DOHH2 (cell line): ENCODE results near the gene SLC16A10.

ENCODE experiments used
- H3F3A ChIP-seq: fragments of 200-600 bp; sonication (generic), shearing (Covaris generic); 2 replicates; pipeline ENCODE4 v1.6.0; 2016; ENCODE audit warnings: antibody characterized with exemption, mild to moderate bottlenecking; ENCODE audit not compliant: control insufficient read depth, insufficient read depth
- H3K27ac ChIP-seq: fragments of 200-600 bp; sonication (generic); 2 replicates; pipeline ENCODE4 v1.5.1; 2014; ENCODE audit warnings: low read depth, mild to moderate bottlenecking, low read length, moderate library complexity
- H3K27me3 ChIP-seq: fragments of 200-600 bp; sonication (generic); 2 replicates; pipeline ENCODE4 v1.6.1; 2014; ENCODE audit warnings: mild to moderate bottlenecking, low read length, mixed read lengths; ENCODE audit not compliant: control insufficient read depth
- H3K36me3 ChIP-seq: fragments of 200-600 bp; sonication (generic); 2 replicates; pipeline ENCODE4 v1.6.1; 2014; ENCODE audit warnings: mild to moderate bottlenecking, low read length, moderate library complexity, mixed read lengths; ENCODE audit not compliant: control insufficient read depth
- H3K4me1 ChIP-seq: fragments of 200-600 bp; sonication (generic); 2 replicates; pipeline ENCODE4 v1.6.1; 2014; ENCODE audit warnings: mild to moderate bottlenecking, low read length, mixed read lengths; ENCODE audit not compliant: control insufficient read depth
- H3K4me2 ChIP-seq: fragments of 200-600 bp; sonication (generic); 2 replicates; pipeline ENCODE4 v1.6.0; 2014; ENCODE audit warnings: mild to moderate bottlenecking, low read length, moderate library complexity
- H3K4me3 ChIP-seq: fragments of 200-600 bp; sonication (generic); 2 replicates; pipeline ENCODE4 v1.5.1; 2014; ENCODE audit warnings: mild to moderate bottlenecking, low read length, mixed read lengths
- H3K79me2 ChIP-seq: fragments of 200-600 bp; sonication (generic); 2 replicates; pipeline ENCODE4 v1.6.1; 2014; ENCODE audit warnings: mild to moderate bottlenecking, low read length, mixed read lengths; ENCODE audit not compliant: control insufficient read depth
- H3K9me2 ChIP-seq: fragments of 200-600 bp; sonication (generic); replicated peaks from 2 replicates; pipeline ENCODE4 v1.6.1; 2014; ENCODE audit warnings: mild to moderate bottlenecking, low read length, mixed read lengths; ENCODE audit not compliant: control insufficient read depth
- H3K9me3 ChIP-seq: fragments of 200-600 bp; sonication (generic); 2 replicates; pipeline ENCODE4 v1.6.1; 2014; ENCODE audit warnings: antibody characterized with exemption, low read length, mixed read lengths; ENCODE audit not compliant: control insufficient read depth, insufficient read depth
- H4K20me1 ChIP-seq: fragments of 200-600 bp; sonication (generic); 2 replicates; pipeline ENCODE4 v1.6.0; 2014; ENCODE audit warnings: low read depth, mild to moderate bottlenecking, antibody characterized with exemption, low read length, moderate library complexity; ENCODE audit not compliant: control insufficient read depth, insufficient read depth
- CTCF ChIP-seq: fragments of 200-600 bp; sonication (generic); IDR thresholded peaks from one replicate; pipeline ENCODE4 v1.5.1; 2014; ENCODE audit warnings: antibody characterized with exemption, mild to moderate bottlenecking, low read depth, low read length; ENCODE audit not compliant: poor library complexity, severe bottlenecking
- EZH2phosphoT487 ChIP-seq: fragments of 200-600 bp; sonication (generic); IDR thresholded peaks from 2 replicates; pipeline ENCODE4 v1.6.1; 2017; ENCODE audit warnings: borderline replicate concordance, mild to moderate bottlenecking, antibody characterized with exemption, low read length, moderate library complexity, mixed read lengths

SLC16A10 gene

GRCh38 chr6:111215131-111215530, 127.8 kb downstream of the SLC16A10 start:
- Histone ChIP-seq H3K4me1 (no peaks in the 10 kb centered on the region), H3F3A (no peaks in the 10 kb centered on the region), H3K9me3 (no peaks in the 10 kb centered on the region), H3K9me2 (no peaks in the 10 kb centered on the region), H3K27ac (no peak overlapping the region), H3K27me3 (no peaks in the 10 kb centered on the region), H3K36me3 (no peaks in the 10 kb centered on the region), H3K4me3 (no peak overlapping the region), H3K79me2 (no peaks in the 10 kb centered on the region), H3K4me2 (no peak overlapping the region), H4K20me1 (no peaks in the 10 kb centered on the region)
- no peak for TF ChIP-seq EZH2phosphoT487
- TF ChIP-seq CTCF: no peak

GRCh38 chr6:111219785-111220184, 132.5 kb downstream of the SLC16A10 start:
- peaks cover 2% of the 10 kb centered on the region; the same call in 1 of the 2 replicates for H3K27me3 ChIP-seq
- H3K79me2 ChIP-seq: no peaks in the 10 kb centered on the region

GRCh38 chr6:111220383-111221031, 133.2 kb downstream of the SLC16A10 start:
- Histone ChIP-seq H4K20me1 (no peaks in the 10 kb centered on the region), H3K9me3 (no peaks in the 10 kb centered on the region), H3K36me3 (no peaks in the 10 kb centered on the region), H3K27ac (no peak overlapping the region), H3F3A (no peaks in the 10 kb centered on the region), H3K4me3 (no peak overlapping the region), H3K27me3 (peaks cover 2% of the 10 kb centered on the region; the same call in 1 of the 2 replicates), H3K4me2 (no peak overlapping the region), H3K4me1 (no peaks in the 10 kb centered on the region), H3K9me2 (no peaks in the 10 kb centered on the region), H3K79me2 (no peaks in the 10 kb centered on the region)
- TF ChIP-seq CTCF (no peak), EZH2phosphoT487 (no peak)

More at GRCh38 chr6:111219785-111220184, 132.5 kb downstream of the SLC16A10 start:
- Histone ChIP-seq H3K4me3 (no peak overlapping the region), H3K9me2 (no peaks in the 10 kb centered on the region), H3K36me3 (no peaks in the 10 kb centered on the region), H4K20me1 (no peaks in the 10 kb centered on the region), H3K9me3 (no peaks in the 10 kb centered on the region), H3K4me1 (no peaks in the 10 kb centered on the region), H3K4me2 (no peak overlapping the region), H3K27ac (no peak overlapping the region), H3F3A (no peaks in the 10 kb centered on the region)
- no peak for TF ChIP-seq CTCF
